Stimulated activated CD8-positive, alpha-beta memory T cell treated with anti-CD3 and anti-CD28 coated beads, Interleukin-15, amount 100 ng/mL, for 4 hours (primary cell): ENCODE results near the gene TP73.

ENCODE experiments used
- DNase-seq, 2 donors: peaks; one replicate each; pipeline ENCODE4 v3.0.0-alpha.2; 2020; ENCODE audit warnings: low read depth in 2 of 2

The TP73 gene

GRCh38 chr1:3651930-3652547 is at the start of gene TP73:
TSS of gene TP73 (plus strand) at chr1:3652516. CDS start at chr1:3682366, 29,850 bp downstream.
- no peak for DNase-seq

- DNase-seq, result no peak
Observed at GRCh38 chr1:3603156-3603555, 49.2 kb upstream of the TP73 start.

GRCh38 chr1:3603571-3604467 is 48.5 kb upstream of the TP73 start:
- no peak for DNase-seq

- no peak for DNase-seq
Observed at GRCh38 chr1:3604468-3604974, 47.8 kb upstream of the TP73 start.

- DNase-seq, result no peak
Observed at GRCh38 chr1:3604997-3605823, 47.1 kb upstream of the TP73 start.

- no peak for DNase-seq
Observed at GRCh38 chr1:3606779-3607702, 45.3 kb upstream of the TP73 start.

- no peak for DNase-seq
Observed at GRCh38 chr1:3607703-3608065, 44.6 kb upstream of the TP73 start.

- DNase-seq, result no peak
Observed at GRCh38 chr1:3608154-3608553, 44.2 kb upstream of the TP73 start.

GRCh38 chr1:3609016-3609768 is 43.1 kb upstream of the TP73 start:
- no peak for DNase-seq

GRCh38 chr1:3609769-3610526 is 42.4 kb upstream of the TP73 start:
- DNase-seq, result no peak

GRCh38 chr1:3610527-3611169 is 41.7 kb upstream of the TP73 start:
- no peak for DNase-seq

GRCh38 chr1:3611170-3612019 is 40.9 kb upstream of the TP73 start, which contains the start of gene MEGF6:
TSS of gene MEGF6 (minus strand) at chr1:3611508. CDS start at chr1:3611268, 240 bp downstream.
- DNase-seq, result peak; percentile 32 to 47

- no peak for DNase-seq
Observed at GRCh38 chr1:3612123-3612522, 40.2 kb upstream of the TP73 start.

- DNase-seq, result no peak
Observed at GRCh38 chr1:3614755-3615742, 37.3 kb upstream of the TP73 start.

- no peak for DNase-seq
Observed at GRCh38 chr1:3616861-3617260, 35.5 kb upstream of the TP73 start.

- no peak for DNase-seq
Observed at GRCh38 chr1:3617806-3618345, 34.4 kb upstream of the TP73 start.

- no peak for DNase-seq
Observed at GRCh38 chr1:3618531-3618880, 33.8 kb upstream of the TP73 start.
